Islet of Langerhans (tissue), 1 donor: Measurements from ENCODE around the gene NELL1.

Source experiments
- FAIRE-seq: peaks from one replicate; lab custom pipeline; 2011; peaks lifted over from hg19 to GRCh38; lab: Jason Lieb, UNC

The NELL1 gene

GRCh38 chr11:21350613-21351012 lies 681.2 kb downstream of the NELL1 start:
- FAIRE-seq = no peak

- no peak for FAIRE-seq
Measured at GRCh38 chr11:21353425-21353824, 684.0 kb downstream of the NELL1 start.

- FAIRE-seq = no peak
Measured at GRCh38 chr11:21364866-21365624, 695.7 kb downstream of the NELL1 start.

GRCh38 chr11:21369947-21370346 lies 700.6 kb downstream of the NELL1 start:
- FAIRE-seq = no peak

- FAIRE-seq = no peak
Measured at GRCh38 chr11:21371044-21371443, 701.7 kb downstream of the NELL1 start.

- FAIRE-seq = no peak
Measured at GRCh38 chr11:21372672-21373071, 703.3 kb downstream of the NELL1 start.

- no peak for FAIRE-seq
Measured at GRCh38 chr11:21374376-21374775, 705.0 kb downstream of the NELL1 start.

- no peak for FAIRE-seq
Measured at GRCh38 chr11:21385669-21386440, 716.5 kb downstream of the NELL1 start.

GRCh38 chr11:21390430-21390829 lies 721.0 kb downstream of the NELL1 start:
- FAIRE-seq = peak; percentile 36

GRCh38 chr11:21396342-21397008 lies 727.1 kb downstream of the NELL1 start:
- no peak for FAIRE-seq

GRCh38 chr11:21398195-21398594 lies 728.8 kb downstream of the NELL1 start:
- no peak for FAIRE-seq

GRCh38 chr11:21401496-21401895 lies 732.1 kb downstream of the NELL1 start:
- no peak for FAIRE-seq

GRCh38 chr11:21402274-21402673 lies 732.9 kb downstream of the NELL1 start:
- no peak for FAIRE-seq

- FAIRE-seq = no peak
Measured at GRCh38 chr11:21403069-21403468, 733.7 kb downstream of the NELL1 start.

- FAIRE-seq = no peak
Measured at GRCh38 chr11:21405422-21405821, 736.0 kb downstream of the NELL1 start.

GRCh38 chr11:21410513-21410912 lies 741.1 kb downstream of the NELL1 start:
- FAIRE-seq = no peak

- no peak for FAIRE-seq
Measured at GRCh38 chr11:21411104-21411503, 741.7 kb downstream of the NELL1 start.

GRCh38 chr11:21411597-21411996 lies 742.2 kb downstream of the NELL1 start:
- FAIRE-seq = no peak

GRCh38 chr11:21412652-21413383 lies 743.4 kb downstream of the NELL1 start:
- FAIRE-seq = no peak

GRCh38 chr11:21414953-21415352 lies 745.6 kb downstream of the NELL1 start:
- FAIRE-seq = no peak

- FAIRE-seq = no peak
Measured at GRCh38 chr11:21415606-21416005, 746.2 kb downstream of the NELL1 start.

- FAIRE-seq = no peak
Measured at GRCh38 chr11:21421711-21422329, 752.4 kb downstream of the NELL1 start.
